ENCODE results near the gene NSRP1.
"Not testable (repeated sequence)": the region's sequence is repeated elsewhere in the genome, so short reads cannot be mapped to it uniquely, and the experiment has no call there.

NSRP1 gene

DNA sequence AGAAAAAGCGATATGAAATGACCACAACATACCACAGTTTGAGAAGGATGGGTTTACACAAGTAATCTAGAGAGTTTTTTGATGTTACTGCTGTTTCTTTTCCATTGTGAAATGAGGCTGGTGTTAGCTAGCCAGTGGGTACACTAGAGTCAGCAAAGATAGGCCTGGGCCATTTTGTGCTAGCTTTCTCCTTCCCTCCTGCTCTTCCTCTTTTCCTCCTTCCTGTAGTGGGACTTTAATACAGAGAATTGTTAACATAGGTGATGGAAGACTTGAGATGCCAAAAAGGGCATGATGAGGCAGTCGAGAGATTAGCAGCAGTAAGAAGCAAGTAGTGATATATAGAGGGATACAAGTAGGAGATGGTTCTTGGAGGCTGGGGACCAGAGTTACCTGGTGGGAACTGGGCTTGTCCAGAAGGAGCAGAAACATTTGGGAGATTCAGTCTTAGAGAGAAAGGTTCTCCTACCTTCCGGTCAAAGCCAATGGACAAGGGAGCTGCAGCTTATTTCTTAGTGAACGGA, 7.7 kb downstream of the NSRP1 start:
- no peak for DNase-seq

DNA sequence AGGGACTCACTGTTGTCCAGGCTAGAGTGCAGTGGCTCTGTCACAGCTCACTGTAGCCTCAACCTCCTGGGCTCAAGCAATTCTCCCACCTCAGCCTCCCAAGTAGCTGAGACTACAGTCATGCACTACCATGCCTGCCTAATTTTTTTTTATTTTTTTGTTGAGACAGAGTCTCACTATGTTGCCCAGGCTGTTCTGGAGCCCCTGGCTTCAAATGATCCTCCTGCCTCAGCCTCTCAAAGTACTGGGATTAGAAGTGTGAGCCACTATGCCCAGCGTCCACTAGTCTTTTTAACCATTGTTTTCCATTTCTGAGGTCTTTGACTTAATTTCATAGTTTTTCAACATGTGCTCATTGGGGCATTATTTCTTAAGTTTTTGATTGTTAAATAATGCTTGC, 13.5 kb downstream of the NSRP1 start:
- no peak for DNase-seq

DNA sequence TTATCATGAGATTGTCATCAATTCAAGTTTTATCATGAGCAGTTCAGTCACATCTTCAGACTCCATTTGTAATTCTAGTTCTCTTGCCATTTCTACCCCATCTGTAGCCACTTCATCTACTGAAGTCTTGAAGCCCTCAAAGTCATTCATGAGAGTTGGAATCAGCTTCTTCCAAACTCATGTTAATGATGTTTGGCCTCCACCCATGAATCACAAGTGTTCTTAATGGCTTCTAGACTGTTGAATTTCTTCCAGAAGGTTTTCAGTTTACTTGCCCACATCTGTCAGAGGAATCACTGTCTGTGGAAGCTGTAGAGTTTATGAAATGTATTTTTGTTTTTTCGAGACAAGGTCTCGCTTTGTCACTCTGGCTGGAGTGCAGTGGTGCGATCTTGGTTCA, 16.0 kb downstream of the NSRP1 start:
- DNase-seq: no peak

DNA sequence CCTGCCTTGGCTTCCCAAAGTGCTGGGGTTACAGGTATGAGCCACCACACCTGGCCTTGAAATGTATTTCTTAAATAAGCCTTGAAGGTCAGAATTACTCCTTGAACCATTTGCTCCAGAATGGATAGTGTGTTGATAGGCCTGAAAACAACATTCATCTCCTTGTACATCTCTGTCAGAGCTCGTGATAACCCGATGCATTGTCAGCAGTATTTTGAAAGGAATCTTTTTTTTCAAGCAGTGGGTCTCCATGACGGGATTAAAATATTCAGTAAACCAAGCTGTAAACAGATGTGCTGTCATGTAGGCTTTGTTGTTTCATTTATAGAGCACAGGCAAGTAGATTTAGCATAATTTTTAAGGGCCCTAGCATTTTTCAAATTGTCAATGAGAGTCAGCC, 16.6 kb downstream of the NSRP1 start:
- no peak for DNase-seq

DNA sequence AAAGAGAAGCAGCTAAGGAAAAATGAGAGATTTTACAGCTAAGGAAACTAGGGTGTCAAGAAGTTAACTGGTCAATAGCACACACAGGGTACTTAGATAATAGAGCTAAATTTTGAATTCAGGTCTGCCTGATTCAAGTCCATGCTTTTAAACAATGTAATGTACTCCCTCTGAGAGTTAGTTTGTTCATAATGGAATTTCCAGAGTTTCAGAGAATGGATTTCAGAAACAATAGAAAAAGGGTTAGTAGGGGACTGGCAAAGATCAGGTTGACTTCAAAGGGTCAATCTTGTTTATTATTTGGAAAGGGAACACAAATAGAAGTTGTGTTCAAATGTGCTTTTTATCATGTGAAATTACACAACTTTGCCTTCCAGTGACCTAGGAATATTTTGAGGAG, 17.9 kb downstream of the NSRP1 start:
- DNase-seq: no peak

DNA sequence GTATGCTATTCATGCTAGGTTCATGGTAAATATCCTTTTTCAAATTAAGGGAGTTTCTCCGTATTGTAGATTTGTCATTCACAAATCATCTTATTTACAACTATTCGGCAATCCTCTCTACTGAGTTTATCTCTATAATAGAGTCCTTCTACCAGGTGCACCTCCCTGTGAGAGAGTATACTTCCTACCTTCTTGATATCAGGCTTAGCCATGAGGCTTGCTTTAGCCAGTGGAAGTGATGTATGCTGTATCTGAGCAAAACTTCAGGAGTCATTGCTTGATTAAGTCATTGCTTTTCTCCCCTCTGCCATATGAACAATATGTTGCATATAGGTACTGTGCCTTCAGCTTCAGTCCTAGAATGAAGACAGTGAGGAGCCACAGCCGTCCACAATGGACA, 20.5 kb downstream of the NSRP1 start:
- DNase-seq: no peak

DNA sequence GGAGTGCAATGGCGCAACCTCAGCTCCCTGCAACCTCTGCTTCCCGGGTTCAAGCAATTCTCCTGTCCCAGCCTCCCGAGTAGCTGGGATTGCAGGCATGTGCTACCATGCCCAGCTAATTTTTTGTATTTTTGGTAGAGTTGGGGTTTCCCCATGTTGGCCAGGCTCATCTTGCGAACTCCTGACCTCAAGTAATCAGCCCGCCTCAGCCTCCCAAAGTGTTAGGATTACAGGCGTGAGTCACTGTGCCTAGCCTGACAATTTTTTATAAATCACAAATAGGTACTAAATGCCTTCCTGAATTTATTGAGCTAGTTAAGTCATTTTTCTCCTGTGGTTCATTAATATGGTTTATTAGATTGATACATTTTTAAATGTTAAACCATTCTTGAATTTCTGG, 31.2 kb downstream of the NSRP1 start:
- DNase-seq: not testable (repeated sequence)

DNA sequence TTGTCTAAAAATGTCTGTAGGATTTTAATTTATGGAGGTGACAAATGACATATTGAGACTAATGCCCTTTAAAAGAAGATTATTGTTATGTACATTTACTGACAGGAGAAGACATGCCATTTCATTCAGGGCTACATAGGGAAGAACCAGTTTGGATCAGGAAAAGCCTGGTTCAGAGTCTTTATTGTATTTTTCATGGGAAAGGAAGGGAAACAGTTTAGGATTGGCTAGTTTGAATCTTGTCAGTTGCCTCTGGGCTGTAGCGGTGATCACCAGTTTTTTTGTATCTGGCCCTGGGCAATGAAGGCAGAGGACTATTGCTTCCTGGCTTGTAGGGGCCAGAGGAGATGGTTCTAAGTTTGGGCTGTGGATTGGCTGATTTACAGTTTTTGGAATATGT, 31.8 kb downstream of the NSRP1 start:
- DNase-seq: no peak

DNA sequence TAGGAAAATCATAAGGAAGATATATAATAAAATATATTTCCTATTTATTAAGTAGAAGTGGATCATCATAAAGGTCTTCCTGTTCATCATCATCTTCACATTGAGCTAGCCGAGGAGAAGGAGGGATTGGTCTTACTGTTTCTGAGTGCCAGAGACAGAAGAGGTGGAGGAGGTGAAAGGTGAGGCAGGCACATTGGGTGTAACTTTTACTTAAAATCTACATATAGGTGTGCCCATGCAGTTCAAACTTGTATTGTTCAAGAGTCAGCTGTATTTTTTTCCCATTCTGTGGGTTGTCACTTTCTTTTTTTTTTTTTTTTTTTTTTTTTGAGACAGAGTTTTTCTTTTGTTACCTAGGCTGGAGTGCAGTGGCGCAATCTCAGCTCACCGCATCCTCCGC, 34.9 kb downstream of the NSRP1 start:
- DNase-seq: no peak

DNA sequence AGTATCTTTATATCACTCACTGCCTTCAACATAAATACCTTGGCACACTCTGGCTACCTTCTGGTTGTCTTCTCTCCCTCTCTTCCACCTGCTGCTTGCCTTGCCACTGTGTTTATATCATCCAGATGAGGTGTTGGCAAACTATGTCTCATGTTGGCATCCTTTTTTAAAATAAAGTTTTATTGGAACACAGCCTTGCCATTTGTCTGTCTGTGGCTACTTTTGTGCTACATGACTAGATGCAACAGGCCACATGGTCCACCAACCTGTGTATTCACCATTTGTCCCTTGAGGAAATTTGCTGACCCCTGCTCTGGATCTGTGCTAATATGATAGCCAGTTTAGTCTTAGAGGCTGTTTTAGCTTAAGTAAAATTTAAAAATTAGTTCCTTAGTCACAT, 36.8 kb downstream of the NSRP1 start:
- DNase-seq: no peak

DNA sequence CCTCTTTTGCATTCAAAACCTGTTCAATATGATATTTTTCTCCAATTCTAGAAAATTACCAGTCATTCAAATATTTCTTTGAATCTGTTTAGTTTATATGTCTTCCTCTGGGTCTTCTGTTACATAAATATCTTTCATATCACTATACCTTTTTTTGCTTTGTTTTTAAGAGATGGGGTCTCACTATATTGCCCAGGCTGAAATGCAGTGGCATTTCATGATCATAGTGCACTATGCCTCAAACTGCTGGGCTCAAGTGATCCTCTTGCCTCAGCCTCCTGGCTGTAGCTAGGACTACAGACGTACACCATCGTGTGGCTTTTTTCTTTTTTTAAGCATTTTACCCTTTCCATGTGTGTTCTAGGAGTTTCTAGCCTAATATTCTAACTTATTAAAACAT, 38.8 kb downstream of the NSRP1 start:
- DNase-seq: no peak

DNA sequence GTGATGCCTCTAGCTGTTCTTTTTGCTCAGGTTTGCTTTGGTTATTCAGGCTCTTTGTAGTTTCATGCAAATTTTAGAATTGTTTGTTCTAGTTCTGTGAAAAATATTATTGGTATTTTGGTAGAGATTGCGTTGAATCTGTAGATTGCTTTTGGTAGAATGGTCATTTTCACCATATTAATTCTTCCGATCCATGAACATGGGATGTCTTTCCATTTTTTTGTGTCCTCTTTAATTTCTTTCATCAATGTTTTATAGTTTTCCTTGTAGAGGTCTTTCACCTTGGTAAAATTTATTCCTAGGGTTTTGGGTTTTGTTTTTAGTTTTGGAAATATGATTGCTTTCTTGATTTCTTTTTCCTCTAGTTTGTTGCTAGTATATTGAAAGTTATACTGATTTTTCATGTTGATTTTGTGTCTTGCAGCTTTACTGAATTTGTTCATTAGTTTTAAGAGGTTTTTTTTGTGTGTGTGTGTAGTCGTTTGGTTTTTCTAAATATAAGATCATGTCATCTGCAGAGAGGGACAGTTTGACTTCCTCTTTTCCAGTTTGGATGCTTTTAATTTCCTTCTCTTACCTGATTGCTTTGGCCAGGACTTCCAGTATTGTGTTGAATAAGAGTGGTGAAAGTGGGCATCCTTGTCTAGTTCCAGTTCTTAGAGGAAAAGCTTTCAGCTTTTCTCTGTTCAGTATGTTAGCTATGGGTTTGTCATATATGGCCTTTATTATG, 42.4 kb downstream of the NSRP1 start:
- peak; percentile 10 to 14 for DNase-seq

DNA sequence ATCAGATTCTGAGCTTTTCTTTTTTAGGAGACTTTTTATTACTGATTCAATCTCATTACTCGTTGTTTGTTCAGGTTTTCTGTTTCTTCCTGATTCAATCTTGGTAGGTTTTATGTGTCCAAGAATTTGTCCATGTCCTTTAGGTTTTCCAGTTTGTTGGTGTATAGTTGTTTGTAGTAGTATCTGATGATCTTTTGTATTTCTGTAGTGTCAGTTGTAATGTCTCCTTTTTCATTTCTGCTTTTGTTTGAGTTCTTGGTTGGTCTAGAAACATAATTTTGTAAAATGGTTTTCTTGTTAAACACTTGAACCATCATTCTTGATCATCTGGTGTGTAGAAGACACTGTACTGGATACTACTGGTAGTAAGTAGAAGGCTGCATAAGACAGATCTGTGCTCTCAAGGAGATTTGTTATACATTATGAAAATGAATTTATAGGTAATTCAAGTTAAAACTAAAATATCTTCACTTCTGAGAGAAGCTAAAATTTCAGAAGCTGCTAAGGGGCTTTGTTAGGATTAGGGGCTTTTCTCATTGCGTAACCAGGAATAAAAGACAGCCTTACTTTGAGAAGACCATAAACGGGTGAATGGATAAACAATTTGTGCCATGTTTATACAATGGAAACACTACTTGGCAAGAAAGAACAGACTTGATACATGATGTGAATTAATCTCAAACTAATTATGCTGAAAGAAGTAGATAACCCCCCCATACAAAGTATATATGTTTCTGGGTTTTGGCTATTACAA, 44.0 kb downstream of the NSRP1 start:
- DNase-seq: no peak

DNA sequence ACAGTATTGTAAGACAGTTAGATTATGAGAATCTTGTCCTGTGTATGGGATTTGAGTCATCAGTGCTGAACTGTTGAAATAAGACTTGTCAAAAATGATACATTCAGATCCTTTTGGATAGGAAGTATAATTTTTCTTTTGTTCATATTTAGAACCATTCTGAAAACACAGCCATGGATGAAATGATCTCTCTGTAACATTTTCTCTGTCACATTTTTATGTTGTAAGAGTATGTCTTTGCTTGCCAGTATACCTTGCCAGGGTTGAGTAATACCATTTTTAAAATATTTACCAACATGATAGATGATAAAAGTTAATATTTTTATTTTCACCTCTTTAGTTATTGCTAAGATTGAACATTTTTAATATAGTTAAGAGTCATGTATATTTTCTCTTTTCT, 45.0 kb downstream of the NSRP1 start:
- DNase-seq: no peak

DNA sequence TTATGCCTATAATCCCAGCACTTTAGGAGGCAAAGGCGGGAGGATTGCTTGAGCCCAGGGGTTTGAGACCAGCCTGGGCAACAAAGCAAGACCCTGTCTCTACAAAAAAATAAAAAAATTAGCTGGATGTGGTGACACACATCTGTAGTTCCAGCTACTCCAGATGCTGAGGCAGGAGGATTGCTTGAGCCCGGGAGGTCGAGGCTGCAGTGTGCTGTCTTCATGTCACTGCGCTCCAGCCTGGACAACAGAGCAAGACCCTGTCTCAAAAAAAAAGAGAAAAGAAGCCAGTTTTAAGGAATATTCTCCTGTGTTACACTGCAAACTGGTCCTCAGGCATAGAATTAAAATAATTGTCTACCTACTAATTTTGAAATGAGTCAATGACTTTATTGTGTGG, 47.9 kb downstream of the NSRP1 start:
- no peak for DNase-seq

DNA sequence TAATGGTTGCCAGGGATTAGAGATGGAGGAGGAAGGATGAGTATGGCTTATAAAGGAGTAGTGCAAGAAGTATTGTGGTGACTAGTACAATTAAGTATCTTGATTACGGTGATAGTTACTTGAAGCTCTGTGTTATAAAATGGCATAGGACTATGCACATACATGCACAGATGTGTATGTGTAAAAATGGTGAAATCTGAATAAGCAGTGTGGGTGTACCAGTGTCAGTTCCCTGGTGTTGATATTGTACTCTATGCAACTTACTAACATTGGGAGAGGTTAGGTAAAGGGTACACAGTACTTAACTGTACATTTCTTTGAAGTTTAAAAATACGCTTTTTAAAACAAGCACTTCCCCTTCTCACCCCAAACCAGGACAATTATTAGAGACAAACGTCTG, 48.5 kb downstream of the NSRP1 start:
- no peak for DNase-seq

DNA sequence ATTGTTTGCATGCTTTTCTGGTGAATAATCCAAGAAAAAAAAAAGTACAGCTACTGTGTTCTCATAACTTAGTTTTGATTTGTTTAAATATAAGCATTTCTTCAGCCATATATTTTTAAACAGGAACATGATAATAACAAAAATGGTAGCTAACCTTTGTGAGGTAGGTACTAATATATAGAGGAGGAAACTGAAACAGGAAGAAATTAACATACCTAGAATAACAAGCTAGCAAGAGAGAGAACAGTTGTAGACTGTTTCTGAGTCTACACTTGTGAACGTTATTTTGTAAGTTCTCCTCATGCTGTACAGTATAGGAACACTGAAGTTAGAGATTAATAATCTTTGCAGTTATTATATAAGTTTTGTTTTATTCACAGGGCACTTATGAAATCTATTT, 49.3 kb downstream of the NSRP1 start:
- no peak for DNase-seq

DNA sequence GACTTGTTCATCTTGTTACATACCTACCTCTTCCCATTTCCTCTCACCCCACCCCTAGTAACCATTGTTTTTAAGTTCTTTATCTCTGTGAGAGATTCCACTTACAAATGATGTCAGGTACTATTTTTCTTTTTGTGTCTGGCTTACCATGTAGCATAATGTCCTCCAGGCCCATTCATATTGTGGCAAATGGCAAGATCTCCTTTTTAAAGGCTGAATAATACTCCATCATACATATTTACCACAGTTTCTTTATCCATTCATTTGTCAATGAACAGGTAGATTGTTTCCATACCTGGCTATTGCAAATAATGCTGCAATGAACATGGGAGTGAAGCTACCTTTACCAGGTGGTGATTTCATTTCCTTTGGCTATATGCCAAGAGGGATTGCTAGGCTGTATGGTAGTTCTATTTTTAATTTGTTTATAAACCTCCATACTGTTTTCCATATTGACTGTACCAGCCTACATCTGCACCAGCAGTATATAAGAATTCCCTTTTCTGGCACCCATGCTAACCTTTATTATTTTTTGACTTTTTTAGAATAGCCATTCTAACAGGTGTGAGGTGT, 53.9 kb downstream of the NSRP1 start:
- DNase-seq: no peak

DNA sequence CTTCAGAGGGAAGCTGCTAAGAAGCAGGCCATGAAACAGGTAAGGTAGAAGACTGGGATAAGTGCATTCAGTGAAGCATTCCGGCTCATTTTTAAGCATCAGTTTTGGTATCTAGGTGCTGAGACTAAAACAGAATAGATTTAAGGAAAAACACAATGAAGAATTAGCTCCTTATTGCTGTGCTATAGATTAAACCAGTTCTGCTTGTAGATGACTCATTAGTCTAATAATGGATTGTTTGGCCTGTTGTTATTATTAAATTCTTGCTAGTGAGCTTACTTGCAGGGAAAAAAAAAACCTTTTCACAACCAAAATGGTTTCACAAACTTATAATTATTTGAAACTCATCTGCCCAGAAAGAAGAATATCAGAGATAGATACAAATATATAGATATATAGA, 55.9 kb downstream of the NSRP1 start:
- DNase-seq: no peak

DNA sequence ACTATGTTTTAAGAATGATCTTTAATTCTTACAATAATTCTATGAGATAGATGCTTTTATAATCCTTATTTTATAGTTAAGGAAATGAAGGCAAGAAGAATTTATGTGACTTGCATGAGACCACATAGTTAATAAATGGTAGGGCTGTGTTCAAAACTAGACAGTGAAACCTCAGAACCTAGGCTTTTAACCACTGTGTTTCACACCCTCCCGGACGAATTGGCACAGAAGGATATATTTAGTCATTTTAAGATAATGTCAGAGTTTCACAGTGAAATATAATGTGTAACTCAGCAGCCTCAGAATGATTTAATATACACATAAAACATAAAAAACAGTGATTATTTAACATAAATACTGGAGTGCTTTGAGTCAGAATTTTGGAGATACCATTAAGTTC, 57.0 kb downstream of the NSRP1 start:
- no peak for DNase-seq

DNA sequence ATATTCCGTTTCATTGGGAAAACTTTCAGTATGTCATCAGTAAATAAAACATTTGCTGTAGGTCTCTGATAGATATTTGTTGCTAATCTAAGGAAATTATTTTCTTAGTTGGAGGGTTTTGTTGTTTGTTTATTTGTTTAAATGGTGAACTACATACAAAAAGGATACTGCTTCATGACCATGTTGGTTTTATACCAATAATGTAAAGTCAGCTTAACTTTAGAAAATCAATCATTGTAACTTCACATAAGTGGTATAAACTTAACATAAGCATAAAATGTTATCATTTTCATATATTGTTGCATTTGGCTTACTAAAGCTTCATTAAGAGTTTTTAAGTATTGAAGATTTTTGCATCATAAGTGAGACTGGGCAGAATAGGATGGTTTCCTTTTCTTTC, 57.9 kb downstream of the NSRP1 start:
- DNase-seq: no peak

DNA sequence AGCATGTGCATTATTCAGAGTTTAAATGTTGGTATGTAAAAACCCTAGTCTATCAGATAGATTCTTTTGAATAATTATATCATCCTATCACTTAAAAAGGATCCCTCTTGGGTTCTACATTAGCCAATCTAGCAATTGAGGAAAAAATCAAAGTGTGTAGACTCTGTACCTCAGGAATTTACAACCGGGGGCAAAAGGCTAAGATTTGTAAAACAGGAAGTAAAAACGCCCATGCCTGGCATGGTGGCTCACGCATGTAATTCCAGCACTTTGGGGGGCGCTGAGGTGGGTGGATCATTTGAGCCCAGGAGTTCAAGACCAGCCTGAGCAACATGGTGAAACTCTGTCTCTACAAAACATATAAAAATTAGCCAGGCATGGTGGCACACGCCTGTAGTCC, 60.2 kb downstream of the NSRP1 start:
- no peak for DNase-seq

DNA sequence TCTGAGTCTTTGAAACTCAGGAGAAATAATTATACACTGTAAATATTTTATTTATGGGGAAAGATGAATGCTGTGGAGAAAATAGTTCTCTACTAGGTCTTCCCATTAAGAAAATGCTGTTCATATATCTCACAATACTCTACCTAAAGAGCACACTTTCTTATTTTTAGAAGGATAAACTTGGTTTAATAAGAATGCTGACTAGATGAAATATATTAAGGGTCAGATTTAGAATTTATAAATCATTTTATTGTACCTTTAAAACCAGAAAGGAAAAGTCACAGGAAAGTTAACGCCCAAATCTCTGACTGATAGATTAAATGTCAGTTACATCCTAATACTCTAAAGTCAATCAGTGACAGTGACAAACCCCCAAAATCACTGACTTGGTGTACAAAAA, 70.1 kb downstream of the NSRP1 start:
- no peak for DNase-seq

DNA sequence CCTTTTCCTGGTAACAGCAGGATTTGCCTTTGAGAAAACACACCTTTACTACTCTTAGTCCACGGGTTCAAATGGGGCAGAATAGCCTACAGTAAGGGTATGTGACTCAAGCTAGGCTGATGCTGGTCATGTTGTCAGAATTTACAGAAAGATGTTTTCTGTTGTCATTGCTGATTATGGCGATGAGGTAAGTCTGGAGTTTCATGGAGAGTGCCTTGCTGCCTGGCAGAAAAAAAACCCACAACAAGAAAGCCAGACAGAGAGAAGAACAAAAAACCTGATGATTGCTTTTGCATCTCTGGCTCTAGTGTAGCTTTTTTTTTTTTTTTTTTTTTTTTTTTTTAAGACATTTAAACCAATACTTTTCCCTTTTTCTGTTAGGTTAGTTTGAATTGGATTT, 71.0 kb downstream of the NSRP1 start:
- DNase-seq: no peak
